H7 (cell line): ENCODE measurements around the gene HS3ST3B1. TPM values are rescaled to one million over a fixed set of nuclear protein-coding genes. Genes with fewer than 3 reads are reported as not detected.

Experiments used
- DNase-seq: peaks from one replicate; pipeline ENCODE4 v3.0.0; 2012
- H3K27me3 ChIP-seq: 2 replicates; pipeline ENCODE4 v1.6.0; 2011; ENCODE audit warnings: mild to moderate bottlenecking, low read length; ENCODE audit not compliant: control insufficient read depth, insufficient read depth
- H3K36me3 ChIP-seq: replicated peaks from 2 replicates; pipeline ENCODE4 v1.5.1; 2011; ENCODE audit warnings: low read length; ENCODE audit not compliant: control insufficient read depth, insufficient read depth
- H3K4me3 ChIP-seq: 2 replicates; pipeline ENCODE4 v1.5.1; 2011; ENCODE audit warnings: low read depth, mild to moderate bottlenecking, control low read depth, low read length, moderate library complexity; ENCODE audit not compliant: insufficient read depth
- total RNA-seq: library from RNA; depleted of rRNA; stranded (reverse); fragments of >200 nt; shearing (Covaris generic); gene quantifications from 2 replicates; pipeline ENCODE4 v1.2.3, GENCODE V29; 2014; rRNA removed

The HS3ST3B1 gene
- 3.8 and 4.9 TPM in 2 replicates for total RNA-seq

- Histone ChIP-seq H3K36me3 (no peaks in the 10 kb centered on the region), H3K4me3 (peak within 1 kb of the TSS; percentile 58), H3K27me3 (peaks cover 95% of the 10 kb centered on the region)
- DNase-seq: peak; percentile 96
Observed at GRCh38 chr17:14300575-14301278, at the start of gene HS3ST3B1. TSS of gene HS3ST3B1 (plus strand) at chr17:14301081. CDS start at chr17:14301519, 438 bp downstream.

DNA sequence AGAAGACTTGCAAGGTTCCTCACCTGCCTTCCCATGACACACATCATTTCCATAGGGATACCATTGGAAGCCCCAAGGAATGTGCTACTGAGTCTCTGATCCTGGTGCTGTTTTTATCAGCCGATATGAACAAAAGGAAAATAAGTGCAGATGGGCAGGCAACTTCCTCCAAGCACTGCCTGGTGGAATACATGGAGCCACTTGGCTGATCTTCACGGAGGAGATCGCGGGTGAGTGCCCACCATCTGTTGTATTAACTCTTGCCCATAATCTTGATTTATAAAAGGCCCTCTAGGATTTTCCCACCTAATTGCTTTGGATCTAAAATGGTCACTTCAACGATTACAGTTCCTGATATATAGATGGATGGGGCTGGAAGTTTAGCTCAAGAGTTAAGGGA is 39.5 kb upstream of the HS3ST3B1 start:
- Histone ChIP-seq H3K36me3 (no peaks in the 10 kb centered on the region), H3K27me3 (no peaks in the 10 kb centered on the region), H3K4me3 (no peak overlapping the region)
- no peak for DNase-seq

DNA sequence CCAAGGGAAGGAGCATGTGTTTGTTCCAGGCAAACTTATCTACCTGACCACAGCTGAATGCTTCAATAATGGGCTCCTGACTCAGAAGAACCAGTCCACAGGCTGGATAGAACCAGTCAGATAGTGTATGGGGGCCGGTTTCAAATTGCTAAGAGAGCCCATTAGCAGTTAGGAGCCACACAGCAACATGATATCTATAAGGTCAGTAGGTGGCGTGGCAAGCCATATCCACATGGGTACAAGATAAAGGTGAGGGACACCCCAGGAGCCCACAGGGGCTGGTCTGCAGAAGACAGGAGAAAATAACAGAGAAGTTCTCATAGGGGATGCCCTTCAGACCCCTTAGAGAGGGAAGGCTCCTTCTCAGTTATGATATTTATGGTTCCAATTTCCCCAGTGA is 32.6 kb upstream of the HS3ST3B1 start:
- no peak overlapping the region for H3K4me3 ChIP-seq
- H3K27me3 ChIP-seq: no peaks in the 10 kb centered on the region
- H3K36me3 ChIP-seq: no peaks in the 10 kb centered on the region
- DNase-seq: no peak

- no peak for DNase-seq
- H3K4me3 ChIP-seq: no peak overlapping the region
- H3K36me3 ChIP-seq: no peaks in the 10 kb centered on the region
- H3K27me3 ChIP-seq: no peaks in the 10 kb centered on the region
Observed at GRCh38 chr17:14269473-14269872, 31.4 kb upstream of the HS3ST3B1 start.

GRCh38 chr17:14270508-14270907 is 30.4 kb upstream of the HS3ST3B1 start:
- no peaks in the 10 kb centered on the region for H3K27me3 ChIP-seq
- H3K4me3 ChIP-seq: no peak overlapping the region
- DNase-seq: no peak
- H3K36me3 ChIP-seq: no peaks in the 10 kb centered on the region

DNA sequence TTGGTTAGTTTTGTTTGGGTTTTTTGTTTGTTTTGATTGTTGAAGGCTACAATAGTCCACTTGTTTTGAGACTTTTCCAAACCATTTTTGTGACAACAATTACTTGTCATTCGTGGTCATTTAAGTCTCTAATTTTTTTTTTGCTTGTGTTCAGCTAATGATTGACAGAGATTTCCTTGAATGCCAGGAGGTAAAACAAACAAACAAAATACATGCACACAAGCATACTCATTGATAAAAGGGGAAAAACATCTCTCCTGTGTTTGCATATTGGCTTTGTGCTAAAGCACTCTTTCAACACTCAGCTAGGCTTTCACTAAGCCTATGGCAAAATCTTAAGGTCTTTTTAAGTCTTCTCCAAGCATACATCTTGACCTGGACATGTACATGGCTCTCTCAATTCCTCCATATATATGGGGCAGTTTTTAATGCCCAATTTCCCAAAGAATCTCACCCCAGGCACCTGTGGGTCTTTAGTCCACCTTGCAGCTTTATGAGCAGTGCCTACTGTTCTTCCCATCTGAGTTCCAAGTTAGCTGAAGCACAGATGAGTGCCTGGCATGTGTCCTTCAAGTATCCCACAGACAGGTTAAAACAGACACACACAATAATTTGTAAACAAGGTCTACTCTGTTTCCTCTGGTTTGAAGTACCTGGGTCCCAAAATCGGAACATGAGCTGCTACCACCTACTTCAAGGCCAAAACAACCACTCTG is 24.2 kb upstream of the HS3ST3B1 start:
- Histone ChIP-seq H3K27me3 (no peaks in the 10 kb centered on the region), H3K36me3 (no peaks in the 10 kb centered on the region), H3K4me3 (no peak overlapping the region)
- DNase-seq: no peak

- H3K4me3 ChIP-seq: no peak overlapping the region
Observed at GRCh38 chr17:14281530-14281929, 19.4 kb upstream of the HS3ST3B1 start.

GRCh38 chr17:14282726-14283125 is 18.2 kb upstream of the HS3ST3B1 start:
- no peaks in the 10 kb centered on the region for H3K36me3 ChIP-seq
- DNase-seq: no peak
- H3K4me3 ChIP-seq: no peak overlapping the region

More at GRCh38 chr17:14281530-14281929, 19.4 kb upstream of the HS3ST3B1 start:
- H3K27me3 ChIP-seq: no peaks in the 10 kb centered on the region
- no peaks in the 10 kb centered on the region for H3K36me3 ChIP-seq
- no peak for DNase-seq

DNA sequence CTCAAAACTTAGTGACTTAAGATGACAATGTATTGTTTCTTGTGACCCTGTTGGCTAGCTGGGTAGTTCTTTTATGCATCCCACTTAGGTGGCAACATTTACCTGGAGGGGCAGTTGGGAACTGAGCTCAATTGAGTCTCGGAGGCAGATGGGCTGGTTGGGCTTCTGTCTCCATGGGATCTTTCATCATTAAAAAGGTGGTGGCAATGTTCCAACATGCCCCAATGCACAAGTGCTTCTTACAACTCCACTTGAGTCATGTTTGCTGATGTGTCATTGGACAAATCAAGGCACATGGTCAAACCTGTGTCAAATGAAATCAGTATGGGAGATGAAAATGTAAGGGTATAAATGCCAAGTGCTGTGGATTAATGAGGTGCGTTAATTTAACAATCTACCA is 11.7 kb upstream of the HS3ST3B1 start:
- H3K27me3 ChIP-seq: no peaks in the 10 kb centered on the region
- no peak for DNase-seq
- H3K36me3 ChIP-seq: no peaks in the 10 kb centered on the region

More at GRCh38 chr17:14282726-14283125, 18.2 kb upstream of the HS3ST3B1 start:
- H3K27me3 ChIP-seq: no peaks in the 10 kb centered on the region

GRCh38 chr17:14294876-14295275 is 6.0 kb upstream of the HS3ST3B1 start:
- Histone ChIP-seq H3K36me3 (no peaks in the 10 kb centered on the region), H3K27me3 (peaks cover 51% of the 10 kb centered on the region), H3K4me3 (no peak overlapping the region)
- peak; percentile 77 for DNase-seq

More for the DNA sequence above, 11.7 kb upstream of the HS3ST3B1 start:
- no peak overlapping the region for H3K4me3 ChIP-seq

DNA sequence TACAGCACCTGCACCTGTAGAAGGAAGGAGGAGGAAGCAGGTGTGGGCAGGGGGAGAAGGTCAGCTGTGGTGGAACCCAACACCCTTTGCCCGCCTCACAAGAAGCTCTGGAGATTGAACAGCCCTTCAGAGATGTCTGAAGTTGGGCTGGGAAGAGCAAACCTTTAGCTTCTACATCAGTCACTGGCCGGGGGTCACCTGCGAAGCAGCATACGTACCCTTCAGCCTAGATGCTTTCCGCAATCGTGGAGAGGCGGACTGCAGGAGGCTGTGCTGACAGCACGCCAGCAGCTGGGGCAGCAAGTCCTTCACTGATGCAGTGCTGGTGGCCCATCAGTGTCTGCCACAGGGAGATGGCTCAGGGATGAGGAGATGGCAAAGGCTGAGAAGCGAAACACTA is 5.2 kb upstream of the HS3ST3B1 start:
- DNase-seq: peak; percentile 26
- no peak overlapping the region for H3K4me3 ChIP-seq
- H3K36me3 ChIP-seq: no peaks in the 10 kb centered on the region
- peaks cover 58% of the 10 kb centered on the region for H3K27me3 ChIP-seq

DNA sequence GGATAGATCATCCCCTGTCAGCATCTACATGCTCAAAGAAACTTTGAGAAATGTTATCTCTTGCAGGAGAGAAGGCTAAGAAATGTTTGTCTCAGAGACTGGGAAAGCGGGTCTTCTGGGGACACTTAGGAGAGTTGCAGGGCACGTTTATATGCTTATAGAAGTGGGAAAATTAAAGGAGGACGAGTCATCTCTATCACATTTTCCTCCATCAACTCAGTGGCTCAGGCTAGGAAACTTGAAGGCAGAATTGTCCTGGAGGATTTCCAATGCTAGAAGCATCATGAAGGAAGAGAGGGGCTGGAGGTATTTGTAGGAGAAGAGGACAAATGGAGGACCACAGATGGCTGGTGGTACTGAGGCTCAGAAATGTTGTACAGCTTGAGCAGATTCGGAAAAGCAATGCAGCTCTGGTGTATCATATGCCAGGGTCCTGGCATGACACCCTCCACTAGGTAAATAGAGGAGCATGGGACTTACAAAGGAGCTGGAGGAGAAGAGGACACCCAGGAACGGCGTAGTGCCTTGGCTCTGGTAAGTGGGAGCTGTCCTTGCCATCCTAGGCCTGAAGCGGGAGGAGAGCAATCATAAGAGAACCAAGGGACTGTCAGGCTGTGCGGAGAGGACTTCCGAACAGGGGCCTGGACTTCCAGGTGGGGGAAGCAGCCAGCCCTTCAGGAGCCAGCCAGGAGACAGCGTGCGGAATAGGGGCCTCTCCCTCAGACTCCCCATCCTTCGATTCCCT is 4.5 kb upstream of the HS3ST3B1 start:
- Histone ChIP-seq H3K27me3 (peaks cover 62% of the 10 kb centered on the region), H3K4me3 (peak overlapping the region; percentile 55; the same call in 1 of the 2 replicates), H3K36me3 (no peaks in the 10 kb centered on the region)
- DNase-seq: peak; percentile 51

GRCh38 chr17:14297161-14297851 is 3.6 kb upstream of the HS3ST3B1 start:
- Histone ChIP-seq H3K4me3 (peak overlapping the region; percentile 55), H3K27me3 (peaks cover 71% of the 10 kb centered on the region), H3K36me3 (no peaks in the 10 kb centered on the region)
- peak; percentile 89 for DNase-seq
